ENCODE measurements around the gene DGKH.

DGKH gene

GRCh38 chr13:42229287-42229686 lies 180.8 kb downstream of the DGKH start:
- H3K4me3 ChIP-seq (ENCODE audit: low read length) = no peak overlapping the region
- H3K9me3 ChIP-seq (ENCODE audit: control insufficient read depth, low read length) = no peaks in the 10 kb centered on the region
- H3K27me3 ChIP-seq (ENCODE audit: control insufficient read depth, insufficient read depth, low read length) = no peaks in the 10 kb centered on the region
- H3K9ac ChIP-seq (ENCODE audit: low read length) = no peak overlapping the region
- H3K4me1 ChIP-seq (ENCODE audit: control insufficient read depth, insufficient read depth, low read length) = peaks cover 4% of the 10 kb centered on the region
- H3K36me3 ChIP-seq (ENCODE audit: control insufficient read depth, insufficient read depth, low read length) = no peaks in the 10 kb centered on the region

DNA sequence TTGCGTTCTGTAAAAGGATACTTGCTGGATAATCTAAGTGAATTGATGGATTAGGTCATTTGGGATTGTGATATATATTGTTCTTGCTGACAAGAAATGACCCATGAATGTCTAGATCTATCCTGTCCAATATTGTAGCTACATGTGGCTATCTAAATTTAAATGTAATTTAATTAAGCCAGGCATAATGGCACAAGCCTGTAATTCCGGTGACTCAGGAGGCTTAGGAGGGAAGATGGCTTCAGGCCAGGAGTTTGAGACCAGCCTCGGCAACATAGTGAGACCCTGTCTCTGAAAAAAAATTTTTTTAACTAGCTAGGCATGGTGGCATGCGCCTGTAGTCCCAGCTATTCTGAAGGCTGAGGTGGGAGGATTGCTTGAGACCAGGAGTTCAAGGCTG lies 184.2 kb downstream of the DGKH start:
- Histone ChIP-seq H3K36me3 (ENCODE audit: control insufficient read depth, insufficient read depth, low read length) (no peaks in the 10 kb centered on the region), H3K4me3 (ENCODE audit: low read length) (no peak overlapping the region), H3K9me3 (ENCODE audit: control insufficient read depth, low read length) (no peaks in the 10 kb centered on the region), H3K9ac (ENCODE audit: low read length) (no peak overlapping the region), H3K27me3 (ENCODE audit: control insufficient read depth, insufficient read depth, low read length) (no peaks in the 10 kb centered on the region), H3K4me1 (ENCODE audit: control insufficient read depth, insufficient read depth, low read length) (peaks cover 4% of the 10 kb centered on the region)

- Histone ChIP-seq H3K27me3 (ENCODE audit: control insufficient read depth, insufficient read depth, low read length) (no peaks in the 10 kb centered on the region), H3K4me3 (ENCODE audit: low read length) (no peak overlapping the region), H3K9ac (ENCODE audit: low read length) (no peak overlapping the region), H3K4me1 (ENCODE audit: control insufficient read depth, insufficient read depth, low read length) (peaks cover 4% of the 10 kb centered on the region), H3K9me3 (ENCODE audit: control insufficient read depth, low read length) (no peaks in the 10 kb centered on the region), H3K36me3 (ENCODE audit: control insufficient read depth, insufficient read depth, low read length) (no peaks in the 10 kb centered on the region)
Observed at GRCh38 chr13:42233726-42234125, 185.3 kb downstream of the DGKH start.

- H3K4me1 ChIP-seq (ENCODE audit: control insufficient read depth, insufficient read depth, low read length) = no peaks in the 10 kb centered on the region
- no peaks in the 10 kb centered on the region for H3K9me3 ChIP-seq (ENCODE audit: control insufficient read depth, low read length)
- no peak overlapping the region for H3K9ac ChIP-seq (ENCODE audit: low read length)
- H3K4me3 ChIP-seq (ENCODE audit: low read length) = no peak overlapping the region
- H3K27me3 ChIP-seq (ENCODE audit: control insufficient read depth, insufficient read depth, low read length) = no peaks in the 10 kb centered on the region
- H3K36me3 ChIP-seq (ENCODE audit: control insufficient read depth, insufficient read depth, low read length) = no peaks in the 10 kb centered on the region
Observed at GRCh38 chr13:42239161-42239560, 190.7 kb downstream of the DGKH start.

GRCh38 chr13:42239644-42240043 lies 191.2 kb downstream of the DGKH start:
- Histone ChIP-seq H3K9ac (ENCODE audit: low read length) (no peak overlapping the region), H3K4me3 (ENCODE audit: low read length) (no peak overlapping the region), H3K4me1 (ENCODE audit: control insufficient read depth, insufficient read depth, low read length) (no peaks in the 10 kb centered on the region), H3K36me3 (ENCODE audit: control insufficient read depth, insufficient read depth, low read length) (no peaks in the 10 kb centered on the region), H3K9me3 (ENCODE audit: control insufficient read depth, low read length) (no peaks in the 10 kb centered on the region), H3K27me3 (ENCODE audit: control insufficient read depth, insufficient read depth, low read length) (no peaks in the 10 kb centered on the region)

DNA sequence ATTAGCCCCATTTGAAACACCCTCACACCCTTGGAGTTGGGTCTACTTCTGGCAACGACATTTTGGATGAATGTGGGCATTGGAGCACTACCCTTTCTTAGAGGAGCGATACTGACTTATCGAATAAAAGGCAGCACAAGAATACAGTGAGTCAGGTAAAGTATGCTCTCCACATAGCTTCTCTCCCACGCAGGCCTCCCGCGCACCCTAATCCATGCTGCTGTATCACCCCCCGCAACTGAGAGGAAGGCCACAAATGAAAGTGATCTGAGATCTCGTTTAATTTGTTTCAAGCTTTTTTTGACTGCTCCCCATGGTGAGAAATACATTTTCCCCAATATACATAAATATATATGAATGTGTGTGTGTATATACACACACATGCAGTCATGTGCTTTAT lies 198.1 kb downstream of the DGKH start:
- Histone ChIP-seq H3K36me3 (ENCODE audit: control insufficient read depth, insufficient read depth, low read length) (no peaks in the 10 kb centered on the region), H3K9me3 (ENCODE audit: control insufficient read depth, low read length) (no peaks in the 10 kb centered on the region), H3K27me3 (ENCODE audit: control insufficient read depth, insufficient read depth, low read length) (no peaks in the 10 kb centered on the region), H3K4me3 (ENCODE audit: low read length) (no peak overlapping the region), H3K9ac (ENCODE audit: low read length) (no peak overlapping the region), H3K4me1 (ENCODE audit: control insufficient read depth, insufficient read depth, low read length) (no peaks in the 10 kb centered on the region)

DNA sequence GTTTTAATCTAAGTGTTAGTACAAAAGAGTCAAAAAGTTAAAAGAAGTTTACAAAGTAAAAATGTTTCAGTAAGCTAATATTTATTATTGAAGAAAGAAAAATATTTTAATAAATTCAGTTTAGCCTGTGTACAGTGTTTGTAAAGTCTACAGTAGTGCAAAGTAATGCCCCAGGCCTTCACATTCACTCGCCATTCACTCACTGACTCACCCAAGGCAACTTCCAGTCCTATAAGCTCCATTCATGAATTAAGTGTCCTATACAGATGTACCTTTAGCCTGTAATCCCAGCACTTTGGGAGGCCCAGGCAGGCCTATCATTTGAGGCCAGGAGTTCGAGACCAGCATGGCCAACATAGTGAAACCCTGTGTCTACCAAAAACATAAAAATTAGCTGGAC lies 199.4 kb downstream of the DGKH start:
- Histone ChIP-seq H3K27me3 (ENCODE audit: control insufficient read depth, insufficient read depth, low read length) (no peaks in the 10 kb centered on the region), H3K4me1 (ENCODE audit: control insufficient read depth, insufficient read depth, low read length) (no peaks in the 10 kb centered on the region), H3K9ac (ENCODE audit: low read length) (no peak overlapping the region), H3K9me3 (ENCODE audit: control insufficient read depth, low read length) (no peaks in the 10 kb centered on the region), H3K4me3 (ENCODE audit: low read length) (no peak overlapping the region), H3K36me3 (ENCODE audit: control insufficient read depth, insufficient read depth, low read length) (no peaks in the 10 kb centered on the region)

- Histone ChIP-seq H3K9me3 (ENCODE audit: control insufficient read depth, low read length) (no peaks in the 10 kb centered on the region), H3K4me3 (ENCODE audit: low read length) (no peak overlapping the region), H3K36me3 (ENCODE audit: control insufficient read depth, insufficient read depth, low read length) (no peaks in the 10 kb centered on the region), H3K9ac (ENCODE audit: low read length) (no peak overlapping the region), H3K4me1 (ENCODE audit: control insufficient read depth, insufficient read depth, low read length) (no peaks in the 10 kb centered on the region), H3K27me3 (ENCODE audit: control insufficient read depth, insufficient read depth, low read length) (no peaks in the 10 kb centered on the region)
Observed at GRCh38 chr13:42255886-42256285, 207.4 kb downstream of the DGKH start.

GRCh38 chr13:42258747-42259146 lies 210.3 kb downstream of the DGKH start:
- H3K4me3 ChIP-seq (ENCODE audit: low read length) = no peak overlapping the region
- no peaks in the 10 kb centered on the region for H3K36me3 ChIP-seq (ENCODE audit: control insufficient read depth, insufficient read depth, low read length)
- no peaks in the 10 kb centered on the region for H3K27me3 ChIP-seq (ENCODE audit: control insufficient read depth, insufficient read depth, low read length)
- H3K4me1 ChIP-seq (ENCODE audit: control insufficient read depth, insufficient read depth, low read length) = no peaks in the 10 kb centered on the region
- no peaks in the 10 kb centered on the region for H3K9me3 ChIP-seq (ENCODE audit: control insufficient read depth, low read length)
- H3K9ac ChIP-seq (ENCODE audit: low read length) = no peak overlapping the region

DNA sequence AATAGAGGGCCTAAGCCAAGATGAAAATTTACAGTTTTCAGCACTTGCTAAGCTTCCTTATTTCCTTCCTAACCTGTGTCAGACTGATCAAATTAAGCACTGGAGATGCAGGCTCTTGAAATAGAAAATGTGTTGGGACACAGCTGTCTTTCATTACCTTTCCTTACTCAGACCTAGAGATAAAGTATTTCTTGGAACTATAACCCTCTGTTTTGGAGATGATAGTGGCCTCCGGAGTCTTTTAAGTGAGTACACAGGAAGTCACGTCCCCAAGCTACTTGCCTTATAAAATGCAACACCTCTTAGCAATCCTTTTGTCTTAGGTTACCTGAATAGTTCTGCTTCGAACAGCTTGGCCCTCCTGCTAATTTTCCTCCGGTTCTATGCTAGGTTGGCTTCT lies 211.1 kb downstream of the DGKH start:
- Histone ChIP-seq H3K4me1 (ENCODE audit: control insufficient read depth, insufficient read depth, low read length) (no peaks in the 10 kb centered on the region), H3K9me3 (ENCODE audit: control insufficient read depth, low read length) (no peaks in the 10 kb centered on the region), H3K4me3 (ENCODE audit: low read length) (no peak overlapping the region), H3K9ac (ENCODE audit: low read length) (no peak overlapping the region), H3K27me3 (ENCODE audit: control insufficient read depth, insufficient read depth, low read length) (no peaks in the 10 kb centered on the region), H3K36me3 (ENCODE audit: control insufficient read depth, insufficient read depth, low read length) (no peaks in the 10 kb centered on the region)

GRCh38 chr13:42260903-42261654 lies 212.6 kb downstream of the DGKH start:
- no peaks in the 10 kb centered on the region for H3K36me3 ChIP-seq (ENCODE audit: control insufficient read depth, insufficient read depth, low read length)
- H3K4me1 ChIP-seq (ENCODE audit: control insufficient read depth, insufficient read depth, low read length) = no peaks in the 10 kb centered on the region
- H3K4me3 ChIP-seq (ENCODE audit: low read length) = no peak overlapping the region
- no peaks in the 10 kb centered on the region for H3K27me3 ChIP-seq (ENCODE audit: control insufficient read depth, insufficient read depth, low read length)
- no peak overlapping the region for H3K9ac ChIP-seq (ENCODE audit: low read length)
- no peaks in the 10 kb centered on the region for H3K9me3 ChIP-seq (ENCODE audit: control insufficient read depth, low read length)

DNA sequence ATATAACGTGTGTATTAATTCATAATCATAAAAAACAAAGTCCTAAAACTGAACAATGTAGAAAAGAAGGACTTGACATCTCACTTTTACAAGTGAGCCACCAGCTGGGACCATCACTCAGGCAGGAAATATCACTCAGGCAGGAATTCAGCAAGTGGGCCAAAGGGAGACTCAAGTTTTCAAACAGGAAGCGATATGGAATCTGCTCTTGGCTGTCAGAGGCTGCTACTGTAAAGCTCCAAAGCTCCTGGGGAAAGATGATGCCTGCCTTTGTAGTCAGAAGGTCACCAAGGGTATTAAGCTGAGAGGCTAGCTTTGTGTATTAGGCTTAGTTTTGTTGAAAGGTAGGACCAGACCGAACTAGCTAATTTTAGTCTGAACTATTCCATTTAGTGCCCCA lies 218.0 kb downstream of the DGKH start:
- no peaks in the 10 kb centered on the region for H3K9me3 ChIP-seq (ENCODE audit: control insufficient read depth, low read length)
- no peak overlapping the region for H3K9ac ChIP-seq (ENCODE audit: low read length)
- H3K4me3 ChIP-seq (ENCODE audit: low read length) = no peak overlapping the region
- H3K36me3 ChIP-seq (ENCODE audit: control insufficient read depth, insufficient read depth, low read length) = no peaks in the 10 kb centered on the region
- peaks cover 4% of the 10 kb centered on the region for H3K4me1 ChIP-seq (ENCODE audit: control insufficient read depth, insufficient read depth, low read length)
- no peaks in the 10 kb centered on the region for H3K27me3 ChIP-seq (ENCODE audit: control insufficient read depth, insufficient read depth, low read length)
